ENCODE data around the gene SMYD3.

DNA sequence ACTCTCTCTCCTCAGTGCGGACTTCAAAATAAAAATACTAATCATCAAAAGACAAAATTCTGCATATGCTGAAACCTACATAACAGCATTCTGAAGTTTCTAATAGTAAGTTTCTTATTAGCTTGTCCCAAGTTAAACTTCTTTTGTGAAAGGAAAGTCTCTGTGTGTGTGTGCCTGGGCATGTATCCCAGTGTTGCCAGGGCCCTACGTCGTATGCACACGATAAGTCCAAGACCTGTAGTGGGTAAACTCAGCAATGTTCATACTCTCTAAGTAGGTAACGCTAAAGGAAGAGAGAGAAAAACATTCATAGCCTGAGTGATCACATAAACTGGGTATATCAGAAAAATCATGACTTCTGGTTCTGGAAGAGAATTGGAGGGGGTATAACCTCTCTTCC is 465.7 kb downstream of the SMYD3 start:
- TF ChIP-seq MAZ (IDR thresholded peaks at IDR 0.05; ENCODE audit: borderline replicate concordance, low read depth, low read length) (no peak), CHD2 (IDR thresholded peaks at IDR 0.05; ENCODE audit: low read length, partially characterized antibody) (no peak)
- TF ChIP-seq, protein P1, sequence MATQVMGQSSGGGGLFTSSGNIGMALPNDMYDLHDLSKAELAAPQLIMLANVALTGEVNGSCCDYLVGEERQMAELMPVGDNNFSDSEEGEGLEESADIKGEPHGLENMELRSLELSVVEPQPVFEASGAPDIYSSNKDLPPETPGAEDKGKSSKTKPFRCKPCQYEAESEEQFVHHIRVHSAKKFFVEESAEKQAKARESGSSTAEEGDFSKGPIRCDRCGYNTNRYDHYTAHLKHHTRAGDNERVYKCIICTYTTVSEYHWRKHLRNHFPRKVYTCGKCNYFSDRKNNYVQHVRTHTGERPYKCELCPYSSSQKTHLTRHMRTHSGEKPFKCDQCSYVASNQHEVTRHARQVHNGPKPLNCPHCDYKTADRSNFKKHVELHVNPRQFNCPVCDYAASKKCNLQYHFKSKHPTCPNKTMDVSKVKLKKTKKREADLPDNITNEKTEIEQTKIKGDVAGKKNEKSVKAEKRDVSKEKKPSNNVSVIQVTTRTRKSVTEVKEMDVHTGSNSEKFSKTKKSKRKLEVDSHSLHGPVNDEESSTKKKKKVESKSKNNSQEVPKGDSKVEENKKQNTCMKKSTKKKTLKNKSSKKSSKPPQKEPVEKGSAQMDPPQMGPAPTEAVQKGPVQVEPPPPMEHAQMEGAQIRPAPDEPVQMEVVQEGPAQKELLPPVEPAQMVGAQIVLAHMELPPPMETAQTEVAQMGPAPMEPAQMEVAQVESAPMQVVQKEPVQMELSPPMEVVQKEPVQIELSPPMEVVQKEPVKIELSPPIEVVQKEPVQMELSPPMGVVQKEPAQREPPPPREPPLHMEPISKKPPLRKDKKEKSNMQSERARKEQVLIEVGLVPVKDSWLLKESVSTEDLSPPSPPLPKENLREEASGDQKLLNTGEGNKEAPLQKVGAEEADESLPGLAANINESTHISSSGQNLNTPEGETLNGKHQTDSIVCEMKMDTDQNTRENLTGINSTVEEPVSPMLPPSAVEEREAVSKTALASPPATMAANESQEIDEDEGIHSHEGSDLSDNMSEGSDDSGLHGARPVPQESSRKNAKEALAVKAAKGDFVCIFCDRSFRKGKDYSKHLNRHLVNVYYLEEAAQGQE (IDR thresholded peaks at IDR 0.05) = no peak
- TF ChIP-seq, protein P2, sequence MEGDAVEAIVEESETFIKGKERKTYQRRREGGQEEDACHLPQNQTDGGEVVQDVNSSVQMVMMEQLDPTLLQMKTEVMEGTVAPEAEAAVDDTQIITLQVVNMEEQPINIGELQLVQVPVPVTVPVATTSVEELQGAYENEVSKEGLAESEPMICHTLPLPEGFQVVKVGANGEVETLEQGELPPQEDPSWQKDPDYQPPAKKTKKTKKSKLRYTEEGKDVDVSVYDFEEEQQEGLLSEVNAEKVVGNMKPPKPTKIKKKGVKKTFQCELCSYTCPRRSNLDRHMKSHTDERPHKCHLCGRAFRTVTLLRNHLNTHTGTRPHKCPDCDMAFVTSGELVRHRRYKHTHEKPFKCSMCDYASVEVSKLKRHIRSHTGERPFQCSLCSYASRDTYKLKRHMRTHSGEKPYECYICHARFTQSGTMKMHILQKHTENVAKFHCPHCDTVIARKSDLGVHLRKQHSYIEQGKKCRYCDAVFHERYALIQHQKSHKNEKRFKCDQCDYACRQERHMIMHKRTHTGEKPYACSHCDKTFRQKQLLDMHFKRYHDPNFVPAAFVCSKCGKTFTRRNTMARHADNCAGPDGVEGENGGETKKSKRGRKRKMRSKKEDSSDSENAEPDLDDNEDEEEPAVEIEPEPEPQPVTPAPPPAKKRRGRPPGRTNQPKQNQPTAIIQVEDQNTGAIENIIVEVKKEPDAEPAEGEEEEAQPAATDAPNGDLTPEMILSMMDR (IDR thresholded peaks at IDR 0.05) = no peak
